NCI-H526 (cell line): Measurements from ENCODE around the gene NCK1.
A peak's percentile ranks its signal among the peaks of the same experiment; 100 is the strongest.
"Not testable (repeated sequence)": the region's sequence is repeated elsewhere in the genome, so short reads cannot be mapped to it uniquely, and the experiment has no call there.

ENCODE experiments used
- DNase-seq, 2 experiments: peaks; one replicate each; lab custom pipeline; 2025; lab: John Stamatoyannopoulos, UW

Gene NCK1

DNA sequence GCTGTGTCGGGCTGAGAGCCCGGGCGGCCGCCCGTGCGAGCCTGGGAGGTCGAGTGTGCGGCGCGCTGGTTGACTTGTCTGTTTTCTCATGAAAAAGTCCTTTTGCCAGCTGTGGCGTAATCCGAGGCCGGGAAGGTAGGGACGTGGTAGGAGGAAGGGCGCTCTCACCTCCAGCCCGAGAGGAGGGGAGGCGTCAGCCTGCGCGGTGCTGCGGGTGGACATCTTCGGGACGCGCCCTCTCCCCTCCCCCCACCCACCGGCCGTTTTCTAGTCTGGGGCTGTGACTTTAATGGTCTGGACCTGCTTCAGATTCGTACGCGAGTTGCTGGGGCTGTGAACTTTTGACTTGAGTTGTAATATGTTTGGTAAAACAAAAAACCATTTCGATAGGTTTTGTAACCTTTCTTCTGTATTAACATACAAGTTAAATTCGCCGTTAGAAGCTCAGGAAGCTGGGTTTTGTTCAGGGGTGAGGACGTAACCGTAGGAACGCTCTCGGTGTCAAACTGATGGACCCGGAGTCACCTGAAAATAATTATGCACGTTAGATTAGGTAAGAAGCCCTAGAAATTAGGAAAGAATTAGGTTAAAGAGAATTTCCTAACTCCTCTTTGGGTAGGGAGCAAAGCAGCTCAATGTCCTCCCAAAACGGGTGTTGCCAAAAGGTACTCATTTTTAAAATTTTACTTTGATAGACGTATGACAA is 762 bp downstream of the NCK1 start:
- DNase-seq = peak; percentile 68 to 89

DNA sequence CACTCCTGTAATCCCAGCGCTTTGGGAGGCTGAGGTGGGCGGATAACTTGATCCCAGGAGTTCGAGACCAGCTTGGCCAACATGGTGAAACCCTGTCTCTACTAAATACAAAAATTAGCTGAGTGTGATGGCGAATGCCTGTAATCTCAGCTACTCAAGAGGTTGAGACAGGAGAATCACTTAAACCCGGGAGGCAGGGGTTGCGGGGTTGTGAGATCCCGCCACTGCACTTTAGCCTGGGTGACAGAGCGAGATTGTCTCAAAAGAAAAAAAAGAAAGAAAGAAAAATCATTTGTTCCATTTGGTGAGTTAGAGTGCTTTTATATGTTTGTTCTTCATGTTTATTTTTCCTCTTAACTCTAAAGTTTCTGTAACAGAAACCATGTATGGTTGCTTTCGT is 7.3 kb downstream of the NCK1 start:
- DNase-seq = no peak

DNA sequence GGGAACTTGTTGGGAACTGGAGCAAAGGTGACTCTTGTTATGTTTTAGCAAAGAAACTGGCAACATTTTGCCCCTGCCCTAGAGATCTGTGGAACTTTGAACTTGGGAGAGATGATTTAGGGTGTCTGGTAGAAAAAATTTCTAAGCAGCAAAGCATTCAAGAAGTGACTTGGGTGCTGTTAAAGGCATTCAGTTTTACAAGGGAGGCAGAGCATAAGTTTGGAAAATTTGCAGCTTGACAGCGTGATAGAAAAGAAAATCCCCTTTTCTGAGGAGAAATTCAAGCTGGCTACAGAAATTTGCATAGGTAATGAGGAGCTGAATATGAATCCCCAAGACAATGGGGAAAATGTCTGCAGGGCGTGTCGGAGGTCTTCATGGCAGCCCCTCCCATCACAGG is 10.2 kb downstream of the NCK1 start:
- DNase-seq = not testable (repeated sequence)

DNA sequence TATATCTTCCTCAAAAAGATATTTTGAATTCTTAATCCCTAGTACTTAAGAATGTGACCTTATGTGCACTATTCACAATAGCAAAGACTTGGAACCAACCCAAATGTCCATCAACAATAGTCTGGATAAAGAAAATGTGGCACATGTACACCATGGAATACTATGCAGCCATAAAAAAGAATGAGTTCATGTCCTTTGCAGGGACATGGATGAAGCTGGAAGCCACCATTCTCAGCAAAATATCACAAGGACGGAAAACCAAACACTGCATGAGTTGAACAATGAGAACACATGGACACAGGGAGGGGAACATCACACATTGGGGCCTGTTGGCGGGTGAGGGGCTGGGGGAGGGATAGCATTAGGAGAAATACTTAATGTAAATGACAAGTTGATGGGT is 17.5 kb downstream of the NCK1 start:
- not testable (repeated sequence) for DNase-seq

DNA sequence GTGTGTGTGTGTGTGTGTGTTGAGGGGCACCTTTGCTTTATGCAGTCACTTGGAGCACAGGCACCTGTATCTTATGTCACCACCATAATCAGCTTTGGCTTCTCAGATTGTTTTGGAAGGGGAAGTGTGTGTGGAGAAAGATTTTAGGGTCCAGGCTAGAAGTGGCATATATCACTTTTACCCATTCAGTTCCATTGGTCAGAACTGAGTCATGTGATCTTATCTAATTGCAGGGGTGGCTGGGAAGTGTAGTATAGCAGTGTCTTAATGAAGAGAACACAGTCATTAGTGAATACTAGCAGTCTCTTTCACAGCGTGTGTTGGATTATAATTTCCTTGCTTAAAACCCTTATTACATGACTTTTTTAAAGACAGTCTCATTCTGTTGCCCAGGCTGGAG is 20.6 kb downstream of the NCK1 start:
- no peak for DNase-seq

- DNase-seq = no peak
Observed at GRCh38 chr3:136883967-136884720, 22.1 kb downstream of the NCK1 start.

GRCh38 chr3:136885357-136886213 is 23.6 kb downstream of the NCK1 start:
- DNase-seq = no peak

DNA sequence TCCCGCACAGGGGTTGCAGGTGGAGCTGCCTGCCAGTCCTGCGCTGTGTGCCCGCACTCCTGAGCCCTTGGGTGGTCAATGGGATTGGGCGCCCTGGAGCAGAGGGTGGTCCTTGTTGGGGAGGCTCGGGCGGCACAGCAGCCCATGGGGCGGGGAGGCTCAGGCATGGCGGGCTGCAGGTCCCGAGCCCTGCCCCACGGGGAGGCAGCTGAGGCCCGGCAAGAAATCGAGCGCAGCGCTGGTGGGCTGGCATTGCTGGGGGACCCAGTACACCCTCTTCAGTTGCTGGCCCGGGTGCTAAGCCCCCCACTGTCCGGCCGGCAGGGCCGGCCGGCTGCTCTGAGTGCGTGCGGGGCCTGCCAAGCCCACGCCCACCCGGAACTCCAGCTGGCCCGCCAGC is 27.9 kb downstream of the NCK1 start:
- DNase-seq = no peak

GRCh38 chr3:136891934-136892855 is 30.2 kb downstream of the NCK1 start:
- no peak for DNase-seq

DNA sequence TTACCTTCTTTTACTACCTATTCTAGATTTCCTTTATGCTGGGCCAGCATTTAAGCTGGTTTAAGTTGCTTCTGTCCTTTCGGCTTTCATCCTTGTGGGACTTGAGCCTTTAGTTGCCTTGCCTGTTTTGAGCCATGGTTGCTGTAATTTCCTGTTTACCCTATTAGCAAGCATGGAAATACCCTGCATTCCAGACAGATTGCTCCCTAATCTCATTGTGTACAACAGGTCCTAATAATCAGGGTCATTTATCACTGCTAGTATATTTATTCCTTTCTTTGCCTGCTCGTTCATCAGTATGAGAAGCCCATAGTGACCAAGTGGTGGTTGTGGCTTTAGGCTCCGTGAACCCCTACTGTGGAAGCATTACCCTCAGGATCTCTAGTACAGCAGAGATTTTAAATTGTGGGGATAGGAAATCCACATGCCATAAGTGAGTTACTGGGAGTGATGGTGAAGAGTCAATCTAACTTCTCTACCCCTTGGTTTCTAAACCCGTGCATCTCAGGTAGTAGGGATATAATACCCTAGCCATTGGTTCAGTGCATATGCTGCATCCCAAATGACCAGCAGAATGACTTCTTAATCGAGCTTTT is 31.9 kb downstream of the NCK1 start:
- no peak for DNase-seq

DNA sequence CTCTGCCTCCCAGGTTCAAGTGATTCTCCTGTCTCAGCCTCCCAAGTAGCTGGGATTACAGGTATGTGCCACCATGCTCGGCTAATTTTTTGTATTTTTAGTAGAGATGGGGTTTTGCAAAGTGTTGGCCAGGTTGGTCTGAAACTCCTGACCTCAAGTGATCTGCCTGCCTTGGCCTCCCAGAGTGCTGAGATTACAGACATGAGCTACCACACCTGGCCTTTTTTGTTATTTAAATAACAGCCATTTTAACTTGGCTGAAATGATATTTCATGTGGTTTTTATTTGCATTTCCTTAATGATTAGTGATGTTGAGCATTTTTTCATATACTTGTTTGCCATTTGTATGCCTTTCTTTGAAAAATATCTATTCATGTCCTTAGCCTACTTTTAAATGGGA is 35.2 kb downstream of the NCK1 start:
- peak in 1 of 2 experiments; percentile 9 for DNase-seq

DNA sequence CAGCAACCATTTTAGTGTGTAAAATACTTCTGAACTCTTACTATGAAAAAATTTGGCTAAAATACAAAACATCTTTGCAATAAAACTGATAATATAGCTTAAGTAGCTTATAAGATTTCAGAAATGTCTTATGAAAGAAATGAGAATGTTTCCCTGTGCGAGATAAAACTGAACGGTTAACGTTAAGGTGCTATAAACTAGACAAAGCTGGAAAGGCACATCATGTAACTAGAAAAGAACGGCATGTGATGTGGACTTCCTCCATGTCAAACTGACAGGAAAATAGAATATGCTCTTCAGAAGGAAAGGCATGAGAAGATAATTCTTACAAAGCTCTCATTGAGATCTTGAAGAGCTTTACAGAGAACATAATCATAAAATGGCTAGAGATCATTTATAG is 36.5 kb downstream of the NCK1 start:
- no peak for DNase-seq

GRCh38 chr3:136898954-136899353 is 36.9 kb downstream of the NCK1 start:
- no peak for DNase-seq

DNA sequence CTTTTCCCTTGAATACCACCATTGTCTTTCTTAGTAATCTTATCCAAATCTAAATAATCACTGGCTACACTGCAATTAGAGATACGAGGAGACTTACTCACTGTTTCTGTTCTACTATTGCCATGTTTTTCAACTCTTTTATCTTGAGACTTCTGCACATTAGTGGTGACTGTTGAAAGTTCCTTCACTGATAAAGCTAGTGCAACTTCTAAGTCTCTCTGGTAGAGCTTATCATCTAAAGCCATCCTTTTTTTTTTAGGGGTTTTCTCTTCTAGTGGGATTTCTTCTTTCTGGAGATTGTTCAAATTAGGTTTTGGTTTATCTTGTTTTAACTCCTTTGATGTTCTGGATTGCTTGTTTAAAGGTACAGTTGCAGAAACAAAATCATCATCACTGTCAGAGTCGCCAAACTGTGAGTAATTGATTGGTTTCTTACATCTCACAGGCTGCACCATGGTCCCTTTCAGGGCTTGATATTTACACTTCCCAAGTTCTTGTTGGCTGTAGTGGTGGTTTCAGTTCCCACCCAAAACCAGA is 37.7 kb downstream of the NCK1 start:
- DNase-seq = no peak

DNA sequence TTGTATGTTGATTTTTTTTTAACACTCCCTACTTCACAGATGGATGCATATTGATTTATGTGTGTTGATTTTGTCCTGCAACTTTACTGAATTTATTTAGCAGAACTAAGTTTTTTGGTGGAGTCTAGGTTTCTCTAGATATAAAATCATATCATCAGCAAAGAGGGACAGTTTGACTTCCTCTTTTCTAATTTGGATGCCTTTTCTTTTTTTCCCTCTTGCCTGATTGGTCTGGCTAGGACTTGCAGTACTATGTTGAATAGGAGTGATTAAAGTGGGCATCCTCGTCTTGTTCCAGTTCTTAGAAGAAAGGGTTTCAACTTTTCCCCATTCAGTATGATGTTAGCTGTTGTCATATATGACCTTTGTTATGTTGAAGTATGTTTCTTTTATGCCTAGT is 38.7 kb downstream of the NCK1 start:
- not testable (repeated sequence) for DNase-seq

DNA sequence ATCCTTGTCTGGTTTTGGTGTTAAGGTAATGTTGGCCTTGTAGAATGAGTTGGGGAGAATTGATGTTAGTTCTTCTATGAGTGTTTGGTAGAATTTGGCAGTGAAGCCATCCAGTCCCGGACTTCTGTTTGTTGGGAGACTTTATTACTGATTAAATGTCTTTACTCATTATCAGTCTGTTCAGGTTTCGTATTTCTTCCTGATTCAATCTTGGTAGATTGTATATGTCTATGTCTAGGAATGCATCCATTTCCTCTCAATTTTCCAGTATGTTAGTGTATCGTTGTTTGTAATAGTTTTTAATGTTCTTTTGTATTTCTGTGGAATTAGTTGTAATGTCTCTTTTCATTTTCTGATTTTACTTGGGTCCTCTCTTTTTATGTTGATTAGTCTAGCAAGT is 39.4 kb downstream of the NCK1 start:
- no peak for DNase-seq

DNA sequence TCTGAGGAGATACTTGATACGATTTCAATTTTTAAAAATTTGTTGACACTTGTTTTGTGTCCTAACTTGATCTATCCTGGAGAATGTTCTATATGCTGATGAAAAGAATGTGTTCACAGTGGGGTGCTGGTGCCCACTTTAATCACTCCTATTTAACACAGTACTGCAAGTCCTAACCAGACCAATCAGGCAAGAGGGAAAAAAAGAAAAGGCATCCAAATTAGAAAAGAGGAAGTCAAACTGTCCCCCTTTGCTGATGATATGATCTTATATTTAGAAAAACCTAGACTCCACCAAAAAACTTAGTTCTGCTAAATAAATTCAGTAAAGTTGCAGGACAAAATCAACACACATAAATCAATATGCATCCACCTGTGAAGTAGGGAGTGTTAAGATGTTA is 40.5 kb downstream of the NCK1 start:
- DNase-seq = not testable (repeated sequence)

- DNase-seq = no peak
Observed at GRCh38 chr3:136903899-136904298, 41.9 kb downstream of the NCK1 start.

DNA sequence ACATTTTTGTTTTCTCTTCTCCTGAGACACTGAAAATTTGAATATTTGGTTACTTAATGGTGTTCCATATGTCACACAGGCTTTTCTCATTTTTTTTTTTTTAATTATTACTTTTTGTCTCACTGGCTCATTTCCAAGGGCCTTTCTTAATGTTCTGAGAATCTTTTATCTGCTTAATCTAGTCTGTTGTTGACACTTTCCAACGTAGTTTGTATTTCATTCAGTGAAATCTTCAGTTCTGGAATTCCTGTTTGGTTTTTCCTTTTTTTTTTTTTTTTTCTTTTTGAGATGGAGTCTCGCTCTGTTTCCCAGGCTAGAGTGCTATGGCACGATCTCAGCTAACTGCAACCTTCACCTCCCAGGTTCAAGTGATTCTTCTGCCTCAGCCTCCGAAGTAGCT is 42.7 kb downstream of the NCK1 start:
- DNase-seq = no peak

DNA sequence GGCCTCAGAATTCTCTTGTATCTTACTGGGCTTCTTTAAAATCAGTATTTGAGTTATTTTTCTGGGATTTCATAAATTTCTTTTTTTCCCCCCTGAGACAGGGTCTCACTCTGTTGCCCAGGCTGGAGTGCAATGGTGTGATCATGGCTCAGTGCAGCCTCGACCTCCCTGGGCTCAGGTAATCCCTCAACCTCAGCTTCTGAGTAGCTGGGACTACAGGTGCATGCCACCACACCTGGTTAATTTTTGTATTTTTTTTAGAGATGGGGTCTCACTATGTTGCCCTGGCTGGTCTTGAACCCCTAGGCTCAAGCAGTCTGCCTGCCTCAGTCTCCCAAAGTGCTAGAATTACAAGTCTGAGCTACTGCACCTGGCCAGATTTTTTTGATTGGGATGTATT is 43.5 kb downstream of the NCK1 start:
- DNase-seq = no peak

GRCh38 chr3:136906725-136907124 is 44.7 kb downstream of the NCK1 start:
- no peak for DNase-seq
